Upper lobe of left lung (tissue), 6 donors: Measurements from ENCODE around the gene SLC6A6. TPM values are rescaled to one million over a fixed set of nuclear protein-coding genes. Genes with fewer than 3 reads are reported as not detected.

Experiments
- ATAC-seq, 2 donors: fragments of 200-7000 bp; cut with Tn5 transposase; one replicate each; pipeline ENCODE4 v1.9.1; 2022; ENCODE audit warnings: mild to moderate bottlenecking in 2 of 2, moderate library complexity in 2 of 2; ENCODE audit not compliant: low FRiP score in 2 of 2
- DNase-seq, 2 donors: peaks; one replicate each; pipeline ENCODE4 v3.0.0-alpha.2; 2019 to 2020
- H3K27ac ChIP-seq, 4 donors: fragments of 200-600 bp; sonication (generic); one replicate each; pipeline ENCODE4 v1.5.1; 2016 to 2019
- H3K27me3 ChIP-seq, 4 donors: fragments of 200-600 bp; sonication (generic); one replicate each; pipeline ENCODE4 v1.5.1; 2017 to 2019
- H3K36me3 ChIP-seq, 4 donors: fragments of 200-600 bp; sonication (generic); one replicate each; pipeline ENCODE4 v1.5.1; 2016 to 2019
- H3K4me1 ChIP-seq, 4 donors: fragments of 200-600 bp; sonication (generic); one replicate each; pipeline ENCODE4 v1.5.1; 2018 to 2019
- H3K4me3 ChIP-seq, 4 donors: fragments of 200-600 bp; sonication (generic); one replicate each; pipeline ENCODE4 v1.5.1; 2017 to 2019; ENCODE audit warnings: mild to moderate bottlenecking in 2 of 4, moderate library complexity in 1 of 4
- H3K9me3 ChIP-seq, 4 donors: fragments of 200-600 bp; sonication (generic); one replicate each; pipeline ENCODE4 v1.5.1; 2018 to 2019
- CTCF ChIP-seq, 6 experiments: fragments of 450-650 bp in 4 of 6; fragments of 200-600 bp in 2 of 6; sonication (generic) in 2 of 6; IDR thresholded peaks; one replicate each; pipeline ENCODE4 v1.5.1; 2016 to 2019; ENCODE audit warnings: antibody characterized with exemption in 6 of 6
- EP300 ChIP-seq, 4 donors: sonication (generic); formaldehyde crosslinking; IDR thresholded peaks; one replicate each; pipeline ENCODE4 v1.5.1; 2017; ENCODE audit warnings: antibody characterized with exemption in 4 of 4, control low read depth in 2 of 4
- POLR2A ChIP-seq, 4 donors: fragments of 450-650 bp; IDR thresholded peaks; one replicate each; pipeline ENCODE4 v1.5.1; 2016 to 2017; ENCODE audit warnings: antibody characterized with exemption in 4 of 4, mild to moderate bottlenecking in 2 of 4
- POLR2AphosphoS5 ChIP-seq, 2 donors: sonication (generic); formaldehyde crosslinking; IDR thresholded peaks; one replicate each; pipeline ENCODE4 v1.5.1; 2017; ENCODE audit warnings: antibody characterized with exemption in 2 of 2
- WGBS, 2 donors: methylation state at CpG; one replicate each; pipeline ENCODE4 v1.1.5; 2017 to 2018; 5-methylcytosine and 5-hydroxymethylcytosine counted together
- total RNA-seq, 6 donors: library from RNA; depleted of rRNA in 4 of 6; stranded (reverse); fragments of >200 nt in 4 of 6; gene quantifications; one replicate each; pipeline versions ENCODE4 v1.1.0 to v1.2.1, GENCODE V29; 2016 to 2021
- donor health status: DM: no; HTN: no; CAD: no; lungs with moderate emphysema.
- donor health status: DM: no; HTN: yes; CAD: no; lungs with severe emphysema.

The SLC6A6 gene
- total RNA-seq, 6 donors from 2014 or later, result 60.6 to 154 (median 92.8) TPM

- H3K27me3 ChIP-seq, result no peaks in the 10 kb centered on the region
- DNase-seq (no peak), ATAC-seq (no peak)
- H3K4me1 ChIP-seq, result peaks cover 0 to 6% (median 0%) of the 10 kb centered on the region in 4 donors
- H3K9me3 ChIP-seq, result no peaks in the 10 kb centered on the region
- 96 to 100% methylated on average over 3 of the region's 3 CpGs for WGBS, 2 donors
- no peaks in the 10 kb centered on the region for H3K36me3 ChIP-seq
- TF ChIP-seq CTCF (IDR thresholded peaks at IDR 0.05) (no peak), POLR2AphosphoS5 (IDR thresholded peaks at IDR 0.05) (no peak)
- no peak overlapping the region for H3K27ac ChIP-seq
- H3K4me3 ChIP-seq, result no peak overlapping the region
Observed at GRCh38 chr3:14363379-14363778, 39.0 kb upstream of the SLC6A6 start.

GRCh38 chr3:14363991-14364390, 38.4 kb upstream of the SLC6A6 start:
- 45 to 54% methylated on average over 5 of the region's 5 CpGs for WGBS, 2 donors
- Histone ChIP-seq H3K27ac (no peak overlapping the region), H3K36me3 (no peaks in the 10 kb centered on the region), H3K4me3 (no peak overlapping the region), H3K4me1 (no peaks in the 10 kb centered on the region), H3K27me3 (no peaks in the 10 kb centered on the region), H3K9me3 (no peaks in the 10 kb centered on the region)
- DNase-seq (no peak), ATAC-seq (no peak)
- TF ChIP-seq POLR2A (IDR thresholded peaks at IDR 0.05) (no peak), CTCF (IDR thresholded peaks at IDR 0.05) (no peak), POLR2AphosphoS5 (IDR thresholded peaks at IDR 0.05) (no peak), EP300 (IDR thresholded peaks at IDR 0.05) (no peak)

GRCh38 chr3:14364580-14365292, 37.7 kb upstream of the SLC6A6 start:
- no peak overlapping the region for H3K27ac ChIP-seq
- H3K27me3 ChIP-seq, result no peaks in the 10 kb centered on the region
- no peaks in the 10 kb centered on the region for H3K9me3 ChIP-seq
- 83 to 92% methylated on average over 7 to 8 of the region's 8 CpGs for WGBS, 2 donors
- DNase-seq, result no peak
- no peaks in the 10 kb centered on the region for H3K36me3 ChIP-seq
- H3K4me1 ChIP-seq, result peaks cover 0 to 5% (median 3%) of the 10 kb centered on the region in 4 donors
- no peak for ATAC-seq
- no peak for TF ChIP-seq EP300 (IDR thresholded peaks at IDR 0.05)
- no peak for TF ChIP-seq CTCF (IDR thresholded peaks at IDR 0.05)
- TF ChIP-seq POLR2A (IDR thresholded peaks at IDR 0.05), result no peak
- no peak for TF ChIP-seq POLR2AphosphoS5 (IDR thresholded peaks at IDR 0.05)
- H3K4me3 ChIP-seq, result no peak overlapping the region

GRCh38 chr3:14366248-14366647, 36.2 kb upstream of the SLC6A6 start:
- ATAC-seq (no peak), DNase-seq (no peak)
- Histone ChIP-seq H3K9me3 (no peaks in the 10 kb centered on the region), H3K4me1 (peaks cover 5 to 20% (median 18%) of the 10 kb centered on the region in 4 donors), H3K36me3 (no peaks in the 10 kb centered on the region), H3K4me3 (no peak overlapping the region), H3K27ac (no peak overlapping the region), H3K27me3 (no peaks in the 10 kb centered on the region)
- 83 to 87% methylated on average over 8 of the region's 8 CpGs for WGBS, 2 donors
- no peak for TF ChIP-seq POLR2A (IDR thresholded peaks at IDR 0.05)
- no peak for TF ChIP-seq POLR2AphosphoS5 (IDR thresholded peaks at IDR 0.05)
- no peak for TF ChIP-seq CTCF (IDR thresholded peaks at IDR 0.05)
- TF ChIP-seq EP300 (IDR thresholded peaks at IDR 0.05), result no peak
